ENCODE results near the gene ACTC1. TPM values are rescaled to one million over a fixed set of nuclear protein-coding genes. Genes with fewer than 3 reads are reported as not detected.
"Not testable (repeated sequence)": the region's sequence is repeated elsewhere in the genome, so short reads cannot be mapped to it uniquely, and the experiment has no call there.

Gene ACTC1
- total and polyA plus RNA-seq, 8 donors, result 0.94 to 4.5 (median 2.0) TPM

- Histone ChIP-seq H3K27ac (no peak overlapping the region), H3K27me3 (no peaks in the 10 kb centered on the region), H3K4me3 (no peak overlapping the region), H3K4me1 (no peaks in the 10 kb centered on the region), H3K36me3 (no peaks in the 10 kb centered on the region), H3K9me3 (no peaks in the 10 kb centered on the region)
- intact Hi-C loops (cut with DNase I), result no loop called here
- DNase-seq (no peak), ATAC-seq (no peak)
- TF ChIP-seq CTCF (IDR thresholded peaks at IDR 0.05), result no peak
These were observed 12.7 kb upstream of the ACTC1 start for GRCh38 chr15:34808016-34808415.

- H3K27ac ChIP-seq; H3K27me3 ChIP-seq; H3K9me3 ChIP-seq; H3K4me1 ChIP-seq; DNase-seq; intact Hi-C loops (cut with DNase I); ATAC-seq; H3K4me3 ChIP-seq; H3K36me3 ChIP-seq: not testable (repeated sequence)
These were observed 11.9 kb upstream of the ACTC1 start for GRCh38 chr15:34807241-34807640.

GRCh38 chr15:34804776-34805175, 9.4 kb upstream of the ACTC1 start:
- peaks cover 0 to 11% of the 10 kb centered on the region in 2 donors for H3K27me3 ChIP-seq
- H3K9me3 ChIP-seq, result no peaks in the 10 kb centered on the region
- no peak for TF ChIP-seq CTCF (IDR thresholded peaks at IDR 0.05)
- intact Hi-C loops (cut with DNase I), result no loop called here
- no peaks in the 10 kb centered on the region for H3K36me3 ChIP-seq
- H3K27ac ChIP-seq, result no peak overlapping the region
- DNase-seq, result no peak
- H3K4me3 ChIP-seq, result no peak overlapping the region
- ATAC-seq, result no peak
- H3K4me1 ChIP-seq, result no peaks in the 10 kb centered on the region

GRCh38 chr15:34804113-34804512, 8.8 kb upstream of the ACTC1 start:
- H3K36me3 ChIP-seq, result no peaks in the 10 kb centered on the region
- H3K4me3 ChIP-seq, result no peak overlapping the region
- H3K4me1 ChIP-seq, result no peaks in the 10 kb centered on the region
- no peak overlapping the region for H3K27ac ChIP-seq
- no peak for TF ChIP-seq CTCF (IDR thresholded peaks at IDR 0.05)
- peaks cover 0 to 17% of the 10 kb centered on the region in 2 donors for H3K27me3 ChIP-seq
- DNase-seq, result no peak
- no peak for ATAC-seq
- H3K9me3 ChIP-seq, result no peaks in the 10 kb centered on the region
- intact Hi-C loops (cut with DNase I), result no loop called here

GRCh38 chr15:34802803-34803750, 7.7 kb upstream of the ACTC1 start:
- ATAC-seq, result no peak
- Histone ChIP-seq H3K9me3 (no peaks in the 10 kb centered on the region), H3K4me3 (no peak overlapping the region), H3K4me1 (no peaks in the 10 kb centered on the region), H3K27me3 (peaks cover 0 to 27% of the 10 kb centered on the region in 2 donors), H3K36me3 (no peaks in the 10 kb centered on the region), H3K27ac (no peak overlapping the region)
- DNase-seq, result no peak
- intact Hi-C loops (cut with DNase I), result no loop called here
- TF ChIP-seq CTCF (IDR thresholded peaks at IDR 0.05), result no peak
